Upper lobe of left lung (tissue), 6 donors: ENCODE results near the gene NEK1. TPM values are rescaled to one million over a fixed set of nuclear protein-coding genes. Genes with fewer than 3 reads are reported as not detected.

ENCODE experiments used
- ATAC-seq, 2 donors: fragments of 200-7000 bp; cut with Tn5 transposase; one replicate each; pipeline ENCODE4 v1.9.1; 2022; ENCODE audit warnings: mild to moderate bottlenecking in 2 of 2, moderate library complexity in 2 of 2; ENCODE audit not compliant: low FRiP score in 2 of 2
- DNase-seq, 2 donors: peaks; one replicate each; pipeline ENCODE4 v3.0.0-alpha.2; 2019 to 2020
- H3K27ac ChIP-seq, 4 donors: fragments of 200-600 bp; sonication (generic); one replicate each; pipeline ENCODE4 v1.5.1; 2016 to 2019
- H3K27me3 ChIP-seq, 4 donors: fragments of 200-600 bp; sonication (generic); one replicate each; pipeline ENCODE4 v1.5.1; 2017 to 2019
- H3K36me3 ChIP-seq, 4 donors: fragments of 200-600 bp; sonication (generic); one replicate each; pipeline ENCODE4 v1.5.1; 2016 to 2019
- H3K4me1 ChIP-seq, 4 donors: fragments of 200-600 bp; sonication (generic); one replicate each; pipeline ENCODE4 v1.5.1; 2018 to 2019
- H3K4me3 ChIP-seq, 4 donors: fragments of 200-600 bp; sonication (generic); one replicate each; pipeline ENCODE4 v1.5.1; 2017 to 2019; ENCODE audit warnings: mild to moderate bottlenecking in 2 of 4, moderate library complexity in 1 of 4
- H3K9me3 ChIP-seq, 4 donors: fragments of 200-600 bp; sonication (generic); one replicate each; pipeline ENCODE4 v1.5.1; 2018 to 2019
- CTCF ChIP-seq, 6 experiments: fragments of 450-650 bp in 4 of 6; fragments of 200-600 bp in 2 of 6; sonication (generic) in 2 of 6; IDR thresholded peaks; one replicate each; pipeline ENCODE4 v1.5.1; 2016 to 2019; ENCODE audit warnings: antibody characterized with exemption in 6 of 6
- EP300 ChIP-seq, 4 donors: sonication (generic); formaldehyde crosslinking; IDR thresholded peaks; one replicate each; pipeline ENCODE4 v1.5.1; 2017; ENCODE audit warnings: antibody characterized with exemption in 4 of 4, control low read depth in 2 of 4
- POLR2A ChIP-seq, 4 donors: fragments of 450-650 bp; IDR thresholded peaks; one replicate each; pipeline ENCODE4 v1.5.1; 2016 to 2017; ENCODE audit warnings: antibody characterized with exemption in 4 of 4, mild to moderate bottlenecking in 2 of 4
- POLR2AphosphoS5 ChIP-seq, 2 donors: sonication (generic); formaldehyde crosslinking; IDR thresholded peaks; one replicate each; pipeline ENCODE4 v1.5.1; 2017; ENCODE audit warnings: antibody characterized with exemption in 2 of 2
- WGBS, 2 donors: methylation state at CpG; one replicate each; pipeline ENCODE4 v1.1.5; 2017 to 2018; 5-methylcytosine and 5-hydroxymethylcytosine counted together
- total RNA-seq, 6 donors: library from RNA; depleted of rRNA in 4 of 6; stranded (reverse); fragments of >200 nt in 4 of 6; gene quantifications; one replicate each; pipeline versions ENCODE4 v1.1.0 to v1.2.1, GENCODE V29; 2016 to 2021
- donor health status: DM: no; HTN: no; CAD: no; lungs with moderate emphysema.
- donor health status: DM: no; HTN: yes; CAD: no; lungs with severe emphysema.

Gene NEK1
- total RNA-seq, 6 donors from 2014 or later = 6.9 to 24.2 (median 10.3) TPM

- Histone ChIP-seq H3K9me3 (no peaks in the 10 kb centered on the region), H3K36me3 (no peaks in the 10 kb centered on the region), H3K27ac (no peak overlapping the region), H3K27me3 (no peaks in the 10 kb centered on the region), H3K4me1 (no peaks in the 10 kb centered on the region), H3K4me3 (no peak overlapping the region)
- 86 to 89% methylated on average over 3 of the region's 3 CpGs for WGBS, 2 donors
- no peak for TF ChIP-seq EP300 (IDR thresholded peaks at IDR 0.05)
- no peak for TF ChIP-seq POLR2AphosphoS5 (IDR thresholded peaks at IDR 0.05)
- TF ChIP-seq CTCF (IDR thresholded peaks at IDR 0.05) = no peak
- TF ChIP-seq POLR2A (IDR thresholded peaks at IDR 0.05) = no peak
- no peak for DNase-seq
- no peak for ATAC-seq
Measured at GRCh38 chr4:169359961-169360360, 252.4 kb downstream of the NEK1 start.

- TF ChIP-seq POLR2A (IDR thresholded peaks at IDR 0.05) = no peak
- no peak for TF ChIP-seq POLR2AphosphoS5 (IDR thresholded peaks at IDR 0.05)
- TF ChIP-seq EP300 (IDR thresholded peaks at IDR 0.05) = no peak
- no peak for TF ChIP-seq CTCF (IDR thresholded peaks at IDR 0.05)
- Histone ChIP-seq H3K27ac (no peak overlapping the region), H3K9me3 (no peaks in the 10 kb centered on the region), H3K4me1 (no peaks in the 10 kb centered on the region), H3K4me3 (no peak overlapping the region), H3K27me3 (no peaks in the 10 kb centered on the region), H3K36me3 (no peaks in the 10 kb centered on the region)
- DNase-seq (no peak), ATAC-seq (no peak)
- WGBS, 2 donors = 91 to 96% methylated on average over 3 of the region's 3 CpGs
Measured at GRCh38 chr4:169352360-169352759, 260.0 kb downstream of the NEK1 start.

GRCh38 chr4:169351872-169352271 is 260.5 kb downstream of the NEK1 start:
- H3K4me1 ChIP-seq = no peaks in the 10 kb centered on the region
- H3K27ac ChIP-seq = no peak overlapping the region
- no peak overlapping the region for H3K4me3 ChIP-seq
- no peaks in the 10 kb centered on the region for H3K36me3 ChIP-seq
- no peak for TF ChIP-seq POLR2A (IDR thresholded peaks at IDR 0.05)
- no peak for TF ChIP-seq POLR2AphosphoS5 (IDR thresholded peaks at IDR 0.05)
- no peak for TF ChIP-seq CTCF (IDR thresholded peaks at IDR 0.05)
- no peak for TF ChIP-seq EP300 (IDR thresholded peaks at IDR 0.05)
- H3K27me3 ChIP-seq = no peaks in the 10 kb centered on the region
- no peak for ATAC-seq
- H3K9me3 ChIP-seq = no peaks in the 10 kb centered on the region
- 56% methylated on average over 7 of the region's 7 CpGs for WGBS, 2 donors
- no peak for DNase-seq

GRCh38 chr4:169348541-169348940 is 263.8 kb downstream of the NEK1 start:
- TF ChIP-seq EP300 (IDR thresholded peaks at IDR 0.05) (no peak), CTCF (IDR thresholded peaks at IDR 0.05) (no peak), POLR2A (IDR thresholded peaks at IDR 0.05) (no peak), POLR2AphosphoS5 (IDR thresholded peaks at IDR 0.05) (no peak)
- H3K4me1 ChIP-seq = no peaks in the 10 kb centered on the region
- H3K36me3 ChIP-seq = no peaks in the 10 kb centered on the region
- H3K4me3 ChIP-seq = no peak overlapping the region
- WGBS, 2 donors = 91 to 93% methylated on average over 4 of the region's 4 CpGs
- no peak overlapping the region for H3K27ac ChIP-seq
- DNase-seq (no peak), ATAC-seq (no peak)
- no peaks in the 10 kb centered on the region for H3K27me3 ChIP-seq
- H3K9me3 ChIP-seq = no peaks in the 10 kb centered on the region

GRCh38 chr4:169346840-169347239 is 265.5 kb downstream of the NEK1 start:
- 91 to 94% methylated on average over 14 of the region's 14 CpGs for WGBS, 2 donors
- Histone ChIP-seq H3K4me1 (no peaks in the 10 kb centered on the region), H3K27ac (no peak overlapping the region), H3K36me3 (no peaks in the 10 kb centered on the region), H3K4me3 (no peak overlapping the region), H3K9me3 (no peaks in the 10 kb centered on the region), H3K27me3 (no peaks in the 10 kb centered on the region)
- ATAC-seq = no peak
- DNase-seq = peak in 1 of 2 donors; percentile 13
- TF ChIP-seq EP300 (IDR thresholded peaks at IDR 0.05) = no peak
- TF ChIP-seq CTCF (IDR thresholded peaks at IDR 0.05) = no peak
- TF ChIP-seq POLR2AphosphoS5 (IDR thresholded peaks at IDR 0.05) = no peak
- no peak for TF ChIP-seq POLR2A (IDR thresholded peaks at IDR 0.05)
